HCT116 (cell line): ENCODE results near the gene MACF1. TPM values are rescaled to one million over a fixed set of nuclear protein-coding genes. Genes with fewer than 3 reads are reported as not detected.

ENCODE experiments used
- ATAC-seq: fragments of 200-7000 bp; cut with Tn5 transposase; 2 replicates; pipeline ENCODE4 v1.9.1; 2020; ENCODE audit warnings: mild to moderate bottlenecking, moderate library complexity
- BruUV-seq: library from RNA; stranded (reverse); fragments of 400-500 nt; replicated peaks from 2 replicates; lab custom pipeline; 2021; lab: Mats Ljungman, UMichigan
- CTCF ChIA-PET: fragments of 300-600 bp; sonication (Branson Sonifier 250); formaldehyde crosslinking; loops from one replicate; lab custom pipeline; 2021; ENCODE audit warnings: antibody characterized with exemption; lab: Charles Lee
- POLR2A ChIA-PET: fragments of 300-600, 350-600 bp; sonication (Branson Sonifier 250); formaldehyde crosslinking; loops from one replicate; lab custom pipeline; 2021; ENCODE audit warnings: antibody characterized with exemption; lab: Charles Lee
- RAD21 ChIA-PET, 2 experiments: fragments of 300-600 bp; sonication (Branson Sonifier 250); formaldehyde crosslinking; loops; one replicate each; lab custom pipeline; 2023; ENCODE audit warnings: low total read pairs in 2 of 2; ENCODE audit not compliant: uncharacterized antibody in 2 of 2, unreplicated experiment in 2 of 2, low non-redundant PET in 1 of 2; lab: Charles Lee
- DNase-seq: peaks from one replicate; pipeline ENCODE4 v3.0.0-alpha.2; 2010; ENCODE audit warnings: low read depth, low spot score
- H2AFZ ChIP-seq: fragments of 200-600 bp; shearing (Covaris generic), sonication (generic); 2 replicates; pipeline ENCODE4 v1.6.1; 2017; ENCODE audit warnings: low read depth, mixed run types, mixed read lengths, antibody characterized with exemption, low read length; ENCODE audit not compliant: poor library complexity, severe bottlenecking
- H3K27ac ChIP-seq: 2 replicates; pipeline ENCODE4 v1.5.1; 2012; ENCODE audit warnings: low read depth, low read length
- H3K27me3 ChIP-seq: fragments of 200-600 bp; sonication (generic); 2 replicates; pipeline ENCODE4 v1.6.1; 2016; ENCODE audit warnings: mixed run types, low read length, mixed read lengths; ENCODE audit not compliant: insufficient read depth
- H3K36me3 ChIP-seq, 2 experiments: fragments of 200-500 bp in 1 of 2; fragments of 200-600 bp in 1 of 2; sonication (Bioruptor generic) in 1 of 2; sonication (generic) in 1 of 2; 2 replicates each; pipeline versions ENCODE4 v1.5.1 to v1.6.1; 2014 to 2016; ENCODE audit warnings: low read length in 2 of 2, inconsistent platforms in 1 of 2, mixed read lengths in 1 of 2, mixed run types in 1 of 2; ENCODE audit not compliant: insufficient read depth in 2 of 2, control insufficient read depth in 1 of 2
- H3K4me1 ChIP-seq, 2 experiments: fragments of 200-600 bp in 1 of 2; sonication (generic) in 1 of 2; 2 replicates each; pipeline versions ENCODE4 v1.5.1 to v1.6.1; 2012 to 2017; ENCODE audit warnings: low read length in 2 of 2, inconsistent platforms in 1 of 2, mild to moderate bottlenecking in 1 of 2, mixed read lengths in 1 of 2, mixed run types in 1 of 2, moderate library complexity in 1 of 2; ENCODE audit not compliant: insufficient read depth in 2 of 2, control insufficient read depth in 1 of 2
- H3K4me2 ChIP-seq: fragments of 200-600 bp; sonication (generic); 2 replicates; pipeline ENCODE4 v1.6.1; 2017; ENCODE audit warnings: mixed run types, low read length, mixed read lengths
- H3K4me3 ChIP-seq, 2 experiments: fragments of 200-600 bp in 1 of 2; sonication (generic) in 1 of 2; replicated peaks in 1 of 2; 2 replicates each; pipeline ENCODE4 v1.5.1; 2011 to 2016; ENCODE audit warnings: low read length in 2 of 2, control low read depth in 1 of 2, low read depth in 1 of 2, mild to moderate bottlenecking in 1 of 2, mixed read lengths in 1 of 2, mixed run types in 1 of 2
- H3K79me2 ChIP-seq: fragments of 200-600 bp; sonication (generic); 2 replicates; pipeline ENCODE4 v1.6.1; 2017; ENCODE audit warnings: mild to moderate bottlenecking, mixed run types, low read length, moderate library complexity, mixed read lengths; ENCODE audit not compliant: insufficient read depth
- H3K9ac ChIP-seq: fragments of 200-600 bp; sonication (generic); 2 replicates; pipeline ENCODE4 v1.6.1; 2016; ENCODE audit warnings: low read length, mixed read lengths
- H3K9me2 ChIP-seq: fragments of 200-600 bp; sonication (generic), shearing (Covaris generic); 2 replicates; pipeline ENCODE4 v1.6.1; 2017; ENCODE audit warnings: mixed run types, mild to moderate bottlenecking, moderate library complexity; ENCODE audit not compliant: insufficient read depth
- H3K9me3 ChIP-seq, 2 experiments: fragments of 200-500 bp in 1 of 2; fragments of 200-600 bp in 1 of 2; sonication (Bioruptor generic) in 1 of 2; sonication (generic) in 1 of 2; 2 replicates each; pipeline ENCODE4 v1.6.1; 2014 to 2017; ENCODE audit warnings: low read length in 2 of 2, mixed read lengths in 2 of 2, inconsistent platforms in 1 of 2, low read depth in 1 of 2, mild to moderate bottlenecking in 1 of 2, mixed run types in 1 of 2, moderate library complexity in 1 of 2; ENCODE audit not compliant: control insufficient read depth in 1 of 2, insufficient read depth in 1 of 2
- H4K20me1 ChIP-seq: fragments of 200-600 bp; sonication (generic), shearing (Covaris generic); 2 replicates; pipeline ENCODE4 v1.6.1; 2017; ENCODE audit warnings: mixed run types, mild to moderate bottlenecking, moderate library complexity; ENCODE audit not compliant: insufficient read depth
- CBX3 ChIP-seq: IDR thresholded peaks from 2 replicates; pipeline ENCODE4 v1.6.1; 2012; ENCODE audit warnings: low read depth
- CEBPB ChIP-seq: IDR thresholded peaks from 2 replicates; pipeline ENCODE4 v1.6.1; 2012; ENCODE audit warnings: low read depth
- EGR1 ChIP-seq: IDR thresholded peaks from 2 replicates; pipeline ENCODE4 v1.6.1; 2012; ENCODE audit warnings: low read depth
- ELF1 ChIP-seq: IDR thresholded peaks from 2 replicates; pipeline ENCODE4 v1.6.1; 2012; ENCODE audit warnings: low read depth, borderline replicate concordance
- EZH2 ChIP-seq: fragments of 200-600 bp; sonication (generic); IDR thresholded peaks from 2 replicates; pipeline ENCODE4 v1.6.1; 2017; ENCODE audit warnings: antibody characterized with exemption, mixed run types
- EZH2phosphoT487 ChIP-seq: fragments of 200-600 bp; IDR thresholded peaks from 2 replicates; pipeline ENCODE4 v1.6.1; 2018; ENCODE audit warnings: antibody characterized with exemption, borderline replicate concordance
- JUND ChIP-seq: IDR thresholded peaks from 2 replicates; pipeline ENCODE4 v1.6.1; 2012
- POLR2A ChIP-seq: IDR thresholded peaks from 2 replicates; pipeline ENCODE4 v1.7.0; 2011; ENCODE audit warnings: borderline replicate concordance; ENCODE audit not compliant: insufficient read depth, insufficient read length; ENCODE audit errors: extremely low read depth
- POLR2AphosphoS5 ChIP-seq: IDR thresholded peaks from 2 replicates; pipeline ENCODE4 v1.6.1; 2011; ENCODE audit warnings: mild to moderate bottlenecking, low read depth, low read length, moderate library complexity
- RAD21 ChIP-seq: IDR thresholded peaks from 2 replicates; pipeline ENCODE4 v1.6.1; 2012; ENCODE audit warnings: low read depth, mild to moderate bottlenecking
- SIN3A ChIP-seq: IDR thresholded peaks from 2 replicates; pipeline ENCODE4 v1.6.1; 2012; ENCODE audit warnings: low read depth
- SRF ChIP-seq: IDR thresholded peaks from 2 replicates; pipeline ENCODE4 v1.6.1; 2012; ENCODE audit warnings: low read depth
- YY1 ChIP-seq: IDR thresholded peaks from 2 replicates; pipeline ENCODE4 v1.6.1; 2011; ENCODE audit warnings: low read length, low read depth, moderate library complexity, mild to moderate bottlenecking; ENCODE audit not compliant: insufficient replicate concordance; ENCODE audit errors: extremely low read depth
- intact Hi-C: fragments of 100-400 bp; cut with micrococcal nuclease; formaldehyde crosslinking; loops from 2 replicates; pipeline ENCODE4 v1.10.0; 2022
- total RNA-seq: library from RNA; stranded (reverse); gene quantifications from one replicate; pipeline ENCODE4 v1.2.1, GENCODE V29; 2021; ENCODE audit not compliant: unreplicated experiment
- TF ChIP-seq, protein P1 (sequence below): IDR thresholded peaks from 2 replicates; pipeline ENCODE4 v1.6.1; 2012
- TF ChIP-seq, protein P2 (sequence below): IDR thresholded peaks from 2 replicates; pipeline ENCODE4 v1.6.1; 2012; ENCODE audit warnings: low read depth

MACF1 gene
- total RNA-seq, 1 experiment from 2014 or later = 146 TPM

DNA sequence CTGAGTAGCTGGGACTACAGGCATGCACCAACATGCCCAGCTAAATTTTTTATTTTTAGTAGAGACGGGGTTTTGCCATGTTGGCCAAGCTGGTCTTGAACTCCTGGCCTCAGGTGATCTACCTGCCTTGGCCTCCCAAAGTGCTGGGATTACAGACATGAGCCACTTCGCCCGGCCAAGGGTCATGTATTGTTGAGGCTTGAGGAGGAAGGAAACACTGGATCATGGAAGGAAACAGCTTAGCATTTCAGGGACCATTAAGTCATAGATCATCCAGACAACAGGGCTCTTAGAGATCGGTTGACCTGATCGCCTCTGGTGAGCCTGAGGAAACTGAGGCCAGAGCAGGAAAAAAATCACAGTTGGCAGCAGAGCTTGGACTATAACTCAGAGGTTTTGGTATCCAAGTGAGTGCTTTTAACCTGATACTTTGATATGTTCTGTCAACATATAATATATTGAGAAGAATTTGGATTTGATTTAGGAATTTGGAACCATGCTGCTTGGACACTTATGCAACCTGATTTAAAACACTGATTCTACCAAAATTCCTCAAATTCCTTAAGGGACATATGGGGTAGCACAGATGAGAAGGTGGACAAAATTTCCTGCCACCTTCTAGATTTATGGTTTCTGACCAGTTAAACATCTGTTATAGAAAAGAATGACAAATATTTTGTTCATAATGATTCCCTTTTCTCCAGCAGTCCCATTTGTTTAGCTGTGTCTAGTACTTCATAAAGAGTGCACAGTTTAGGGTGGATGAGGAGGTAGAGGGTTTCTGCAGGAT is 273.8 kb downstream of the MACF1 start:
- ChIA-PET CTCF (no interaction called here), POLR2A (no interaction called here), RAD21 (interaction anchor here in 1 of 2 experiments (0.7 kb wide), 1 partner anchor 303 kb away, joined by 5 read pairs; no protein-coding TSS in a partner anchor)
- DNase-seq = no peak
- Histone ChIP-seq H3K4me2 (no peak overlapping the region), H3K79me2 (no peaks in the 10 kb centered on the region), H3K9me2 (no peaks in the 10 kb centered on the region), H3K9ac (no peak overlapping the region), H3K4me1 (no peaks in the 10 kb centered on the region), H3K27ac (no peak overlapping the region), H3K36me3 (peaks cover 10 to 13% of the 10 kb centered on the region in 2 experiments; a peak in 3 of 4 replicates), H2AFZ (no peak overlapping the region), H3K27me3 (no peaks in the 10 kb centered on the region), H4K20me1 (no peaks in the 10 kb centered on the region), H3K4me3 (no peak overlapping the region), H3K9me3 (no peaks in the 10 kb centered on the region)
- no peak for TF ChIP-seq JUND
- no peak for TF ChIP-seq CEBPB
- no peak for TF ChIP-seq YY1
- no peak for TF ChIP-seq SRF
- TF ChIP-seq, protein P1, sequence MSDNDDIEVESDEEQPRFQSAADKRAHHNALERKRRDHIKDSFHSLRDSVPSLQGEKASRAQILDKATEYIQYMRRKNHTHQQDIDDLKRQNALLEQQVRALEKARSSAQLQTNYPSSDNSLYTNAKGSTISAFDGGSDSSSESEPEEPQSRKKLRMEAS = no peak
- TF ChIP-seq SIN3A = no peak
- TF ChIP-seq EZH2 = no peak
- TF ChIP-seq RAD21 = no peak
- no peak for TF ChIP-seq CBX3
- TF ChIP-seq EGR1 = no peak
- no peak for TF ChIP-seq ELF1
- TF ChIP-seq POLR2A = no peak
- TF ChIP-seq EZH2phosphoT487 = no peak
- no peak for TF ChIP-seq POLR2AphosphoS5
- TF ChIP-seq, protein P2, sequence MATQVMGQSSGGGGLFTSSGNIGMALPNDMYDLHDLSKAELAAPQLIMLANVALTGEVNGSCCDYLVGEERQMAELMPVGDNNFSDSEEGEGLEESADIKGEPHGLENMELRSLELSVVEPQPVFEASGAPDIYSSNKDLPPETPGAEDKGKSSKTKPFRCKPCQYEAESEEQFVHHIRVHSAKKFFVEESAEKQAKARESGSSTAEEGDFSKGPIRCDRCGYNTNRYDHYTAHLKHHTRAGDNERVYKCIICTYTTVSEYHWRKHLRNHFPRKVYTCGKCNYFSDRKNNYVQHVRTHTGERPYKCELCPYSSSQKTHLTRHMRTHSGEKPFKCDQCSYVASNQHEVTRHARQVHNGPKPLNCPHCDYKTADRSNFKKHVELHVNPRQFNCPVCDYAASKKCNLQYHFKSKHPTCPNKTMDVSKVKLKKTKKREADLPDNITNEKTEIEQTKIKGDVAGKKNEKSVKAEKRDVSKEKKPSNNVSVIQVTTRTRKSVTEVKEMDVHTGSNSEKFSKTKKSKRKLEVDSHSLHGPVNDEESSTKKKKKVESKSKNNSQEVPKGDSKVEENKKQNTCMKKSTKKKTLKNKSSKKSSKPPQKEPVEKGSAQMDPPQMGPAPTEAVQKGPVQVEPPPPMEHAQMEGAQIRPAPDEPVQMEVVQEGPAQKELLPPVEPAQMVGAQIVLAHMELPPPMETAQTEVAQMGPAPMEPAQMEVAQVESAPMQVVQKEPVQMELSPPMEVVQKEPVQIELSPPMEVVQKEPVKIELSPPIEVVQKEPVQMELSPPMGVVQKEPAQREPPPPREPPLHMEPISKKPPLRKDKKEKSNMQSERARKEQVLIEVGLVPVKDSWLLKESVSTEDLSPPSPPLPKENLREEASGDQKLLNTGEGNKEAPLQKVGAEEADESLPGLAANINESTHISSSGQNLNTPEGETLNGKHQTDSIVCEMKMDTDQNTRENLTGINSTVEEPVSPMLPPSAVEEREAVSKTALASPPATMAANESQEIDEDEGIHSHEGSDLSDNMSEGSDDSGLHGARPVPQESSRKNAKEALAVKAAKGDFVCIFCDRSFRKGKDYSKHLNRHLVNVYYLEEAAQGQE = no peak
- no peak for ATAC-seq
- intact Hi-C loops = no loop called here
- no TSS peak for BruUV-seq
